Adrenal gland (tissue), 12 donors: ENCODE measurements around the gene FHDC1. TPM values are rescaled to one million over a fixed set of nuclear protein-coding genes. Genes with fewer than 3 reads are reported as not detected.

ENCODE experiments used
- DNase-seq, 7 donors: peaks; one replicate each; pipeline ENCODE4 v3.0.0-alpha.2; 2019 to 2020
- H3K27ac ChIP-seq, 5 donors: fragments of 200-600 bp; sonication (generic) in 4 of 5; 1 replicate in 3 of 5; 2 replicates in 2 of 5; pipeline versions ENCODE4 v1.5.1 to v1.8.0; 2016 to 2020; ENCODE audit warnings: mild to moderate bottlenecking in 1 of 5
- H3K27me3 ChIP-seq: fragments of 200-600 bp; 2 replicates; pipeline ENCODE4 v1.8.0; 2021
- H3K36me3 ChIP-seq, 2 donors: fragments of 200-600 bp; replicated peaks in 1 of 2; 1 replicate in 1 of 2; 2 replicates in 1 of 2; pipeline versions ENCODE4 v1.5.1 to v1.8.0; 2018 to 2022
- H3K4me1 ChIP-seq, 2 donors: fragments of 200-600 bp; replicated peaks in 1 of 2; 1 replicate in 1 of 2; 2 replicates in 1 of 2; pipeline versions ENCODE4 v1.5.1 to v1.8.0; 2018 to 2021
- H3K4me3 ChIP-seq, 4 donors: fragments of 200-600 bp; sonication (generic) in 3 of 4; one replicate each; pipeline ENCODE4 v1.5.1; 2016 to 2018
- H3K9me3 ChIP-seq, 3 donors: fragments of 200-600 bp; sonication (generic) in 1 of 3; replicated peaks in 1 of 3; 1 replicate in 2 of 3; 2 replicates in 1 of 3; pipeline versions ENCODE4 v1.5.1 to v1.8.0; 2016 to 2021
- POLR2A ChIP-seq, 2 donors: fragments of 450-650 bp; IDR thresholded peaks; one replicate each; pipeline ENCODE4 v1.6.1; 2017; ENCODE audit warnings: antibody characterized with exemption in 2 of 2, mild to moderate bottlenecking in 2 of 2, moderate library complexity in 1 of 2
- WGBS, 4 donors: extraction: QIAGEN DNeasy Blood & Tissue Kit in 2 of 4; methylation state at CpG; one replicate each; pipeline versions ENCODE4 v1.1.5 to v1.1.7; 2013 to 2017; 5-methylcytosine and 5-hydroxymethylcytosine counted together
- intact Hi-C, 2 donors: fragments of 100-400 bp; cut with DNase I; formaldehyde crosslinking; loops; one replicate each; pipeline versions ENCODE4 v1.14.1 to v1.15.0; 2022 to 2023
- polyA plus RNA-seq, 3 donors: library from polyadenylated mRNA; stranded (reverse); fragments of 200-250 nt in 2 of 3; fragments of 350-450 nt in 1 of 3; fragmentation: Illumina TruSeq in 1 of 3; extraction: RNeasy Lipid Tissue Mini Kit (QIAGEN cat#74804) in 1 of 3; gene quantifications; one replicate each; pipeline ENCODE4 v1.2.3, GENCODE V29; 2013 to 2014
- total RNA-seq, 9 donors: library from RNA; depleted of rRNA in 4 of 9; stranded (reverse); fragments of >200 nt in 4 of 9; fragments of 120-200 nt in 1 of 9; fragmentation: NEBNext Ultra II Directional in 1 of 9; extraction: Animal tissue kit (Norgen Biotek cat#: 25700) in 1 of 9; gene quantifications; one replicate each; pipeline versions ENCODE4 v1.1.0 to v1.2.4, GENCODE V29; 2013 to 2023
- TF ChIP-seq, protein P1 (sequence below), 6 experiments: fragments of 450-650 bp in 4 of 6; fragments of 200-600 bp in 2 of 6; sonication (generic) in 1 of 6; IDR thresholded peaks; 1 replicate in 5 of 6; 2 replicates in 1 of 6; pipeline versions ENCODE4 v1.5.1 to v1.8.0; 2016 to 2021; ENCODE audit warnings: antibody characterized with exemption in 6 of 6, mild to moderate bottlenecking in 2 of 6, moderate library complexity in 1 of 6
- donor health status: healthy with polysubstance abuse.
- donor health status: Bipolar disorder and iron deficiency.
- donor health status: DM: yes; HTN: yes; CAD: no.
- donor health status: DM: no; HTN: no; CAD: no.
- donor health status: DM: no; HTN: no; CAD: no.
- donor health status: DM: yes; HTN: yes; CAD: no.

Gene FHDC1
- total and polyA plus RNA-seq, 12 donors: 0.09 to 1.2 (median 0.36) TPM

DNA sequence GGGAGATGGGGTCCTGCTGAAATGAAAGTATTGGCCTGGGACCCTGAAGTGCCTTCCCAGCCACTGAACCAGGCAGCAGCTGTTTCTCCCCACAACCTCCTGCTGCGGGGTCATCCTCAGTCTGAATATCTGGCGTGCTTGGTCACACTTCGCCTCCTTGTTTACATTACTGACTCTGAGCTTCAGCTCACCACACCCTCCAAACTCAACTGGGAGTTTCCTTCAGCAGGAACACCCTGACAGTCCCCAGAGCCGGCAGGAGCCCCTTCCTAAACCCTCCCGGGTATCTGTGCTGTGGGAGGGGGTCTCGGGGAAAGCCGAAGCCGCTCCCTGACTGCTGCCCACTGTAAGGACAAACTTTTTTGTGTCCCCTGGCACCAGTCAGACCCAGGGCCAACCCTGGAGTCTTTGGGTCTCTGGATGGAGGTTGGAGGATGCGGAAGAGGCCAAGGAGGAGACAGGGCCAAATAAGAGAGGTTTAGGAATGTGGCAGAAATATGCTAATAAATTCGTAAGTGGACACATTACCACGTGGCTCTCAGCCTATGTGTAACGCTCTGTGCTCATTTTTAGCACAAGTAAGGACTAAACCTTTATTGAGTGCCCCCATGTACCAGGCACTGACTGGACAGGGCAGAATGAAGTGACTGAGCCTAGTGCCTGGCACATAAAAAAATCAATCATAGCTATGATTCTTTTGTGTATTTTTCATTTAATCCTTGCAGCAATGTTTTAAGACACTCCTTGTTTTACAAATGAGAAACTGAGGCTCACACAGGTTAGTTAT is 20.7 kb downstream of the FHDC1 start:
- DNase-seq: no peak
- Histone ChIP-seq H3K4me1 (peaks cover 8 to 16% of the 10 kb centered on the region in 2 donors), H3K27me3 (peaks cover 12% of the 10 kb centered on the region), H3K36me3 (no peaks in the 10 kb centered on the region), H3K4me3 (no peak overlapping the region), H3K27ac (no peak overlapping the region), H3K9me3 (no peaks in the 10 kb centered on the region)
- TF ChIP-seq POLR2A (IDR thresholded peaks at IDR 0.05): no peak
- TF ChIP-seq, protein P1, sequence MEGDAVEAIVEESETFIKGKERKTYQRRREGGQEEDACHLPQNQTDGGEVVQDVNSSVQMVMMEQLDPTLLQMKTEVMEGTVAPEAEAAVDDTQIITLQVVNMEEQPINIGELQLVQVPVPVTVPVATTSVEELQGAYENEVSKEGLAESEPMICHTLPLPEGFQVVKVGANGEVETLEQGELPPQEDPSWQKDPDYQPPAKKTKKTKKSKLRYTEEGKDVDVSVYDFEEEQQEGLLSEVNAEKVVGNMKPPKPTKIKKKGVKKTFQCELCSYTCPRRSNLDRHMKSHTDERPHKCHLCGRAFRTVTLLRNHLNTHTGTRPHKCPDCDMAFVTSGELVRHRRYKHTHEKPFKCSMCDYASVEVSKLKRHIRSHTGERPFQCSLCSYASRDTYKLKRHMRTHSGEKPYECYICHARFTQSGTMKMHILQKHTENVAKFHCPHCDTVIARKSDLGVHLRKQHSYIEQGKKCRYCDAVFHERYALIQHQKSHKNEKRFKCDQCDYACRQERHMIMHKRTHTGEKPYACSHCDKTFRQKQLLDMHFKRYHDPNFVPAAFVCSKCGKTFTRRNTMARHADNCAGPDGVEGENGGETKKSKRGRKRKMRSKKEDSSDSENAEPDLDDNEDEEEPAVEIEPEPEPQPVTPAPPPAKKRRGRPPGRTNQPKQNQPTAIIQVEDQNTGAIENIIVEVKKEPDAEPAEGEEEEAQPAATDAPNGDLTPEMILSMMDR (IDR thresholded peaks at IDR 0.05): no peak
- intact Hi-C loops: no loop called here
- 74 to 85% (median 78%) methylated on average over 12 of the region's 12 CpGs for WGBS, 4 donors

- Histone ChIP-seq H3K36me3 (no peaks in the 10 kb centered on the region), H3K4me1 (peaks cover 8 to 23% of the 10 kb centered on the region in 2 donors), H3K27me3 (peaks cover 9% of the 10 kb centered on the region), H3K4me3 (no peak overlapping the region), H3K27ac (peak overlapping the region in 1 of 5 donors; percentile 31), H3K9me3 (no peaks in the 10 kb centered on the region)
- intact Hi-C loops: no loop called here
- peak in 5 of 7 donors; percentile 26 to 61 (median 40) for DNase-seq
- TF ChIP-seq, protein P1 (IDR thresholded peaks at IDR 0.05): peak in 2 of 6 experiments; percentile 6 to 24
- TF ChIP-seq POLR2A (IDR thresholded peaks at IDR 0.05): no peak
- WGBS, 4 donors: 35 to 41% (median 39%) methylated on average over 11 of the region's 11 CpGs
Observed at GRCh38 chr4:152957437-152958171, 21.5 kb downstream of the FHDC1 start.

DNA sequence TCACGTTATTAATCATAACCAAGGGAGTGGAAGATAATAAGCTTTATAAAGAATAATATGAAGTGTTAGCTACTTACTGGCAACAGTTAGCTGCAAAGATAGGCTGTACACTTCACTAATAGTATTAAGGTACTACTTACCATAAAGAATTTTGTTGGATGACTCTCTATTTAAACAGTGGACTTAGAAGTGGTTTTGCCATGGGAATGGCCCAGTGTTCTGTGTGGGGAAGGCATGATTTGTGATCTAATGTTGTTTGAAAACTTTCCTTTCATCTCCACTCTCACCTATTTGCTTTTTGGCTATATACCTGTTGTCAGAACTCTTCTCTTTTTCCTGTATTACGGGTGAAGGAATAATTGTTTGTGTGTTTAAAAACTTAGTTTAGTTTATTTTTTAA is 23.0 kb downstream of the FHDC1 start:
- Histone ChIP-seq H3K27ac (no peak overlapping the region), H3K4me3 (no peak overlapping the region), H3K36me3 (no peaks in the 10 kb centered on the region), H3K27me3 (no peaks in the 10 kb centered on the region), H3K9me3 (no peaks in the 10 kb centered on the region), H3K4me1 (peaks cover 8 to 23% of the 10 kb centered on the region in 2 donors)
- TF ChIP-seq, protein P1 (IDR thresholded peaks at IDR 0.05): no peak
- no peak for TF ChIP-seq POLR2A (IDR thresholded peaks at IDR 0.05)
- intact Hi-C loops: no loop called here
- DNase-seq: no peak
- 73 to 84% (median 81%) methylated on average over 2 of the region's 2 CpGs for WGBS, 4 donors

DNA sequence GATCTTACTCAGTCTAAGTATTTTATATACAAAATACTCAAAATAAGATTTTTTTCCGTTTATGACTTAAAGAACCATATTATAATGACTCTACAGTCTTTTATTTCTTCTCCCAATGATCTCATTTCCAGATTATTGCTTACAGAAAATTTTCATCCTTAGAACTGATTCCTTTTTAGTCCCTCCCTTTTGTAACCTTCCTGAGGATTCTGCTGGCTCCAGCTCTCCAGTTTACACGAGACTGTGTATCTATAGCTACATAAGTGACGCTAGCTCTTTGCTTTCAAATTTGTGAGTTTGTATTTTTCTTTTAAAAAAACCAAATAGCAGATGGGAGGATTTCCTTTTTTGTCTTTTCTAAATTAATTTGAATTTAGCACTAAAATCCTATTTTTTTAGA is 24.0 kb downstream of the FHDC1 start:
- no peaks in the 10 kb centered on the region for H3K9me3 ChIP-seq
- 93 to 97% (median 95%) methylated on average over 3 of the region's 3 CpGs for WGBS, 4 donors
- no peaks in the 10 kb centered on the region for H3K36me3 ChIP-seq
- H3K27me3 ChIP-seq: no peaks in the 10 kb centered on the region
- H3K4me1 ChIP-seq: peaks cover 8 to 23% of the 10 kb centered on the region in 2 donors
- TF ChIP-seq, protein P1 (IDR thresholded peaks at IDR 0.05): no peak
- no peak for TF ChIP-seq POLR2A (IDR thresholded peaks at IDR 0.05)
- DNase-seq: no peak
- no peak overlapping the region for H3K27ac ChIP-seq
- intact Hi-C loops: no loop called here
- no peak overlapping the region for H3K4me3 ChIP-seq
